H9 (cell line): ENCODE results near the gene HIPK4. TPM values are rescaled to one million over a fixed set of nuclear protein-coding genes. Genes with fewer than 3 reads are reported as not detected.

Experiments used
- DNase-seq: peaks from one replicate; pipeline ENCODE4 v3.0.0-alpha.2; 2017
- H2AFZ ChIP-seq: one replicate; pipeline ENCODE4 v1.6.1; 2013; ENCODE audit warnings: mild to moderate bottlenecking, low read length, control low read depth, moderate library complexity
- H2AK5ac ChIP-seq: 2 replicates; pipeline ENCODE4 v1.6.1; 2013; ENCODE audit warnings: low read length, control low read depth, mixed read lengths; ENCODE audit not compliant: insufficient read length
- H2BK120ac ChIP-seq: one replicate; pipeline ENCODE4 v1.6.1; 2013; ENCODE audit warnings: low read depth, mild to moderate bottlenecking, low read length, control low read depth, inconsistent platforms; ENCODE audit not compliant: poor library complexity, severe bottlenecking
- H2BK12ac ChIP-seq: 2 replicates; pipeline ENCODE4 v1.6.1; 2013; ENCODE audit warnings: low read length, control low read depth, mixed read lengths, low read depth; ENCODE audit not compliant: insufficient read length
- H2BK15ac ChIP-seq: 2 replicates; pipeline ENCODE4 v1.6.1; 2013; ENCODE audit warnings: low read depth, low read length, control low read depth
- H2BK20ac ChIP-seq: one replicate; pipeline ENCODE4 v1.6.1; 2013; ENCODE audit warnings: low read depth, mild to moderate bottlenecking, low read length, control low read depth, inconsistent platforms; ENCODE audit not compliant: poor library complexity, severe bottlenecking
- H2BK5ac ChIP-seq: 2 replicates; pipeline ENCODE4 v1.6.1; 2013; ENCODE audit warnings: low read length, control low read depth, mixed read lengths; ENCODE audit not compliant: insufficient read length
- H3K14ac ChIP-seq: 2 replicates; pipeline ENCODE4 v1.6.1; 2013; ENCODE audit warnings: low read length, control low read depth; ENCODE audit not compliant: insufficient read depth
- H3K18ac ChIP-seq: 2 replicates; pipeline ENCODE4 v1.6.1; 2013; ENCODE audit warnings: low read depth, mild to moderate bottlenecking, mixed read lengths, low read length, control low read depth; ENCODE audit not compliant: insufficient read length
- H3K23ac ChIP-seq: 2 replicates; pipeline ENCODE4 v1.6.1; 2013; ENCODE audit warnings: low read length, control low read depth, mixed read lengths, low read depth; ENCODE audit not compliant: insufficient read length
- H3K23me2 ChIP-seq: 2 replicates; pipeline ENCODE4 v1.6.1; 2013; ENCODE audit warnings: low read depth, mild to moderate bottlenecking, mixed read lengths, low read length, control low read depth; ENCODE audit not compliant: insufficient read length, poor library complexity, severe bottlenecking
- H3K27ac ChIP-seq: 2 replicates; pipeline ENCODE4 v1.5.1; 2013; ENCODE audit warnings: low read length, control low read depth, mixed read lengths, low read depth; ENCODE audit not compliant: insufficient read length
- H3K27me3 ChIP-seq: 2 replicates; pipeline ENCODE4 v1.6.1; 2013; ENCODE audit warnings: low read length, control low read depth, inconsistent platforms; ENCODE audit not compliant: insufficient read depth
- H3K4ac ChIP-seq: 2 replicates; pipeline ENCODE4 v1.6.1; 2013; ENCODE audit warnings: low read depth, mild to moderate bottlenecking, control low read depth, inconsistent platforms, low read length, moderate library complexity
- H3K4me1 ChIP-seq: 2 replicates; pipeline ENCODE4 v1.6.1; 2013; ENCODE audit warnings: low read length, control low read depth, inconsistent platforms; ENCODE audit not compliant: insufficient read depth
- H3K4me2 ChIP-seq: 2 replicates; pipeline ENCODE4 v1.6.1; 2013; ENCODE audit warnings: low read length, control low read depth, mixed read lengths; ENCODE audit not compliant: insufficient read length, insufficient read depth
- H3K56ac ChIP-seq: 2 replicates; pipeline ENCODE4 v1.6.1; 2013; ENCODE audit warnings: low read depth, mild to moderate bottlenecking, mixed read lengths, low read length, control low read depth; ENCODE audit not compliant: insufficient read length
- H3K79me1 ChIP-seq: 2 replicates; pipeline ENCODE4 v1.6.1; 2013; ENCODE audit warnings: low read depth, mild to moderate bottlenecking, moderate library complexity, low read length, control low read depth, inconsistent platforms; ENCODE audit not compliant: insufficient read depth, poor library complexity, severe bottlenecking
- H3K79me2 ChIP-seq: 2 replicates; pipeline ENCODE4 v1.6.1; 2013; ENCODE audit warnings: low read length, control low read depth, inconsistent platforms; ENCODE audit not compliant: insufficient read depth
- H3K9ac ChIP-seq: 2 replicates; pipeline ENCODE4 v1.6.1; 2013; ENCODE audit warnings: low read length, control low read depth, mixed read lengths; ENCODE audit not compliant: insufficient read length; ENCODE audit errors: extremely low read depth
- H3K9me3 ChIP-seq: one replicate; pipeline ENCODE4 v1.6.1; 2013; ENCODE audit warnings: low read depth, low read length, inconsistent platforms; ENCODE audit not compliant: control insufficient read depth
- H3T11ph ChIP-seq: one replicate; pipeline ENCODE4 v1.6.1; 2013; ENCODE audit warnings: mild to moderate bottlenecking, low read length, control low read depth, inconsistent platforms
- H4K20me1 ChIP-seq: one replicate; pipeline ENCODE4 v1.6.1; 2013; ENCODE audit not compliant: control insufficient read depth, insufficient read length, insufficient read depth
- H4K5ac ChIP-seq: 2 replicates; pipeline ENCODE4 v1.6.1; 2013; ENCODE audit warnings: low read depth, mild to moderate bottlenecking, mixed read lengths, low read length, control low read depth; ENCODE audit not compliant: insufficient read length
- H4K8ac ChIP-seq: replicated peaks from 2 replicates; pipeline ENCODE4 v1.6.1; 2013; ENCODE audit warnings: low read length, control low read depth, mixed read lengths, low read depth; ENCODE audit not compliant: insufficient read length
- H4K91ac ChIP-seq: 2 replicates; pipeline ENCODE4 v1.6.1; 2013; ENCODE audit warnings: low read depth, mild to moderate bottlenecking, moderate library complexity, mixed read lengths, low read length, control low read depth; ENCODE audit not compliant: insufficient read length
- H3K27ac Mint-ChIP-seq, 3 experiments: 2 replicates in 2 of 3; 3 replicates in 1 of 3; pipeline ENCODE4 v1.8.0; 2020 to 2021; ENCODE audit warnings: mixed read lengths in 3 of 3, mild to moderate bottlenecking in 1 of 3, moderate library complexity in 1 of 3
- H3K27me3 Mint-ChIP-seq: 2 replicates; pipeline ENCODE4 v1.8.0; 2021; ENCODE audit warnings: low read depth, mild to moderate bottlenecking, moderate library complexity, mixed read lengths
- H3K36me3 Mint-ChIP-seq, 3 experiments: 2 replicates in 2 of 3; 3 replicates in 1 of 3; pipeline ENCODE4 v1.8.0; 2020 to 2021; ENCODE audit warnings: low read depth in 3 of 3, mixed read lengths in 3 of 3; ENCODE audit not compliant: insufficient read depth in 1 of 3
- H3K4me1 Mint-ChIP-seq, 2 experiments: 2 replicates each; pipeline ENCODE4 v1.8.0; 2020; ENCODE audit warnings: mixed read lengths in 2 of 2
- H3K4me3 Mint-ChIP-seq, 2 experiments: 2 replicates in 1 of 2; 3 replicates in 1 of 2; pipeline ENCODE4 v1.8.0; 2020 to 2021; ENCODE audit warnings: mild to moderate bottlenecking in 2 of 2, mixed read lengths in 2 of 2, moderate library complexity in 1 of 2
- H3K9me3 Mint-ChIP-seq, 2 experiments: 2 replicates in 1 of 2; 3 replicates in 1 of 2; pipeline ENCODE4 v1.8.0; 2020; ENCODE audit warnings: mild to moderate bottlenecking in 2 of 2, mixed read lengths in 2 of 2, moderate library complexity in 1 of 2
- CTCF ChIP-seq: fragments of 200-600 bp; sonication (generic); conservative IDR thresholded peaks from 3 replicates; pipeline ENCODE4 v1.8.0; 2021; ENCODE audit warnings: antibody characterized with exemption, mild to moderate bottlenecking
- WGBS: extraction: QIAGEN DNeasy Blood & Tissue Kit; methylation state at CpG from one replicate; pipeline ENCODE4 v1.1.7; 2013; ENCODE audit warnings: missing lambda C conversion rate, low lambda C conversion rate, mixed read lengths; ENCODE audit not compliant: insufficient read length; ENCODE audit errors: extremely low coverage; 5-methylcytosine and 5-hydroxymethylcytosine counted together
- total RNA-seq: library from RNA; stranded (reverse); gene quantifications from 2 replicates; pipeline ENCODE4 v1.2.1, GENCODE V29; 2021

The HIPK4 gene
- total RNA-seq, 1 experiment from 2014 or later: 0.15 TPM

GRCh38 chr19:40388481-40388880 is 1.5 kb downstream of the HIPK4 start:
- no peak overlapping the region for H2BK5ac ChIP-seq
- H4K8ac ChIP-seq: no peak overlapping the region
- Mint-ChIP-seq H3K27me3 (peaks cover 10% of the 10 kb centered on the region; the same call in 1 of the 2 replicates), H3K9me3 (no peaks in the 10 kb centered on the region), H3K4me1 (peaks cover 11 to 16% of the 10 kb centered on the region in 2 experiments), H3K4me3 (no peak overlapping the region), H3K36me3 (no peaks in the 10 kb centered on the region), H3K27ac (no peak overlapping the region)
- no peak overlapping the region for H4K5ac ChIP-seq
- H3K23me2 ChIP-seq: no peaks in the 10 kb centered on the region
- H3K23ac ChIP-seq: no peak overlapping the region
- H2BK12ac ChIP-seq: no peak overlapping the region
- no peak overlapping the region for H3K56ac ChIP-seq
- no peak for TF ChIP-seq CTCF
- H2BK20ac ChIP-seq: no peak overlapping the region
- WGBS: no CpG with 5 or more reads among the region's 3 CpGs
- no peak overlapping the region for H2BK120ac ChIP-seq
- H3K14ac ChIP-seq: no peak overlapping the region
- no peaks in the 10 kb centered on the region for H3K79me2 ChIP-seq
- H4K20me1 ChIP-seq: no peaks in the 10 kb centered on the region
- DNase-seq: no peak
- H3T11ph ChIP-seq: no peak overlapping the region
- H3K27me3 ChIP-seq: no peaks in the 10 kb centered on the region
- no peaks in the 10 kb centered on the region for H3K79me1 ChIP-seq
- H3K4ac ChIP-seq: no peak overlapping the region
- H2AK5ac ChIP-seq: no peak overlapping the region
- no peak overlapping the region for H2BK15ac ChIP-seq
- no peak overlapping the region for H3K27ac ChIP-seq
- no peak overlapping the region for H2AFZ ChIP-seq
- no peaks in the 10 kb centered on the region for H3K9me3 ChIP-seq
- no peak overlapping the region for H4K91ac ChIP-seq
- no peaks in the 10 kb centered on the region for H3K4me1 ChIP-seq
- H3K9ac ChIP-seq: no peak overlapping the region
- H3K4me2 ChIP-seq: no peak overlapping the region
- no peak overlapping the region for H3K18ac ChIP-seq
